HG03095 (cell line): ENCODE data around the gene ALDH3A1.

Source experiments
- ATAC-seq: cut with Tn5 transposase; IDR thresholded peaks from one replicate; pipeline ENCODE4 v1.9.1; 2021; ENCODE audit warnings: moderate library complexity; ENCODE audit not compliant: unreplicated experiment

ALDH3A1 gene

GRCh38 chr17:19705771-19706770, 42.0 kb downstream of the ALDH3A1 start:
- no peak for ATAC-seq

- ATAC-seq: no peak
Measured at GRCh38 chr17:19705201-19705600, 42.9 kb downstream of the ALDH3A1 start.

GRCh38 chr17:19703828-19704613, 44.1 kb downstream of the ALDH3A1 start:
- ATAC-seq: no peak

- ATAC-seq: no peak
Measured at GRCh38 chr17:19703106-19703827, 44.8 kb downstream of the ALDH3A1 start.

GRCh38 chr17:19702217-19702641, 45.9 kb downstream of the ALDH3A1 start:
- no peak for ATAC-seq
